ENCODE results near the gene CKS1B.

GRCh38 chr1:154973344-154974101 is 958 bp upstream of the CKS1B start:
- TF ChIP-seq GABPA (IDR thresholded peaks at IDR 0.05 in 1 of 2, conservative IDR thresholded peaks at IDR 0.05 in 1 of 2) (no peak), YY1 (IDR thresholded peaks at IDR 0.05) (peak; percentile 64), FOXA1 (IDR thresholded peaks at IDR 0.05) (peak; percentile 29), MAX (IDR thresholded peaks at IDR 0.05) (peak; percentile 68), CTCF (IDR thresholded peaks at IDR 0.05; ENCODE audit: low read depth, low read length, missing input control) (no peak), SP1 (IDR thresholded peaks at IDR 0.05) (peak; percentile 93), NR2F2 (IDR thresholded peaks at IDR 0.05) (no peak), HNF4A (conservative IDR thresholded peaks at IDR 0.05) (peak; percentile 88 to 89), EGR1 (IDR thresholded peaks at IDR 0.05; ENCODE audit: low read depth in 2 of 2) (peak in 1 of 2 donors; percentile 60), JUND (IDR thresholded peaks at IDR 0.05) (no peak), ZBTB33 (IDR thresholded peaks at IDR 0.05) (no peak)
